H9 (cell line): Measurements from ENCODE around the gene CYP2F1. TPM values are rescaled to one million over a fixed set of nuclear protein-coding genes. Genes with fewer than 3 reads are reported as not detected.
A peak's percentile ranks its signal among the peaks of the same experiment; 100 is the strongest.

ENCODE experiments used
- DNase-seq: peaks from one replicate; pipeline ENCODE4 v3.0.0-alpha.2; 2017
- H2AFZ ChIP-seq: one replicate; pipeline ENCODE4 v1.6.1; 2013; ENCODE audit warnings: mild to moderate bottlenecking, low read length, control low read depth, moderate library complexity
- H2AK5ac ChIP-seq: 2 replicates; pipeline ENCODE4 v1.6.1; 2013; ENCODE audit warnings: low read length, control low read depth, mixed read lengths; ENCODE audit not compliant: insufficient read length
- H2BK120ac ChIP-seq: one replicate; pipeline ENCODE4 v1.6.1; 2013; ENCODE audit warnings: low read depth, mild to moderate bottlenecking, low read length, control low read depth, inconsistent platforms; ENCODE audit not compliant: poor library complexity, severe bottlenecking
- H2BK12ac ChIP-seq: 2 replicates; pipeline ENCODE4 v1.6.1; 2013; ENCODE audit warnings: low read length, control low read depth, mixed read lengths, low read depth; ENCODE audit not compliant: insufficient read length
- H2BK15ac ChIP-seq: 2 replicates; pipeline ENCODE4 v1.6.1; 2013; ENCODE audit warnings: low read depth, low read length, control low read depth
- H2BK20ac ChIP-seq: one replicate; pipeline ENCODE4 v1.6.1; 2013; ENCODE audit warnings: low read depth, mild to moderate bottlenecking, low read length, control low read depth, inconsistent platforms; ENCODE audit not compliant: poor library complexity, severe bottlenecking
- H2BK5ac ChIP-seq: 2 replicates; pipeline ENCODE4 v1.6.1; 2013; ENCODE audit warnings: low read length, control low read depth, mixed read lengths; ENCODE audit not compliant: insufficient read length
- H3K14ac ChIP-seq: 2 replicates; pipeline ENCODE4 v1.6.1; 2013; ENCODE audit warnings: low read length, control low read depth; ENCODE audit not compliant: insufficient read depth
- H3K18ac ChIP-seq: 2 replicates; pipeline ENCODE4 v1.6.1; 2013; ENCODE audit warnings: low read depth, mild to moderate bottlenecking, mixed read lengths, low read length, control low read depth; ENCODE audit not compliant: insufficient read length
- H3K23ac ChIP-seq: 2 replicates; pipeline ENCODE4 v1.6.1; 2013; ENCODE audit warnings: low read length, control low read depth, mixed read lengths, low read depth; ENCODE audit not compliant: insufficient read length
- H3K23me2 ChIP-seq: 2 replicates; pipeline ENCODE4 v1.6.1; 2013; ENCODE audit warnings: low read depth, mild to moderate bottlenecking, mixed read lengths, low read length, control low read depth; ENCODE audit not compliant: insufficient read length, poor library complexity, severe bottlenecking
- H3K27ac ChIP-seq: 2 replicates; pipeline ENCODE4 v1.5.1; 2013; ENCODE audit warnings: low read length, control low read depth, mixed read lengths, low read depth; ENCODE audit not compliant: insufficient read length
- H3K27me3 ChIP-seq: 2 replicates; pipeline ENCODE4 v1.6.1; 2013; ENCODE audit warnings: low read length, control low read depth, inconsistent platforms; ENCODE audit not compliant: insufficient read depth
- H3K4ac ChIP-seq: 2 replicates; pipeline ENCODE4 v1.6.1; 2013; ENCODE audit warnings: low read depth, mild to moderate bottlenecking, control low read depth, inconsistent platforms, low read length, moderate library complexity
- H3K4me1 ChIP-seq: 2 replicates; pipeline ENCODE4 v1.6.1; 2013; ENCODE audit warnings: low read length, control low read depth, inconsistent platforms; ENCODE audit not compliant: insufficient read depth
- H3K4me2 ChIP-seq: 2 replicates; pipeline ENCODE4 v1.6.1; 2013; ENCODE audit warnings: low read length, control low read depth, mixed read lengths; ENCODE audit not compliant: insufficient read length, insufficient read depth
- H3K56ac ChIP-seq: 2 replicates; pipeline ENCODE4 v1.6.1; 2013; ENCODE audit warnings: low read depth, mild to moderate bottlenecking, mixed read lengths, low read length, control low read depth; ENCODE audit not compliant: insufficient read length
- H3K79me1 ChIP-seq: 2 replicates; pipeline ENCODE4 v1.6.1; 2013; ENCODE audit warnings: low read depth, mild to moderate bottlenecking, moderate library complexity, low read length, control low read depth, inconsistent platforms; ENCODE audit not compliant: insufficient read depth, poor library complexity, severe bottlenecking
- H3K79me2 ChIP-seq: 2 replicates; pipeline ENCODE4 v1.6.1; 2013; ENCODE audit warnings: low read length, control low read depth, inconsistent platforms; ENCODE audit not compliant: insufficient read depth
- H3K9ac ChIP-seq: 2 replicates; pipeline ENCODE4 v1.6.1; 2013; ENCODE audit warnings: low read length, control low read depth, mixed read lengths; ENCODE audit not compliant: insufficient read length; ENCODE audit errors: extremely low read depth
- H3K9me3 ChIP-seq: one replicate; pipeline ENCODE4 v1.6.1; 2013; ENCODE audit warnings: low read depth, low read length, inconsistent platforms; ENCODE audit not compliant: control insufficient read depth
- H3T11ph ChIP-seq: one replicate; pipeline ENCODE4 v1.6.1; 2013; ENCODE audit warnings: mild to moderate bottlenecking, low read length, control low read depth, inconsistent platforms
- H4K20me1 ChIP-seq: one replicate; pipeline ENCODE4 v1.6.1; 2013; ENCODE audit not compliant: control insufficient read depth, insufficient read length, insufficient read depth
- H4K5ac ChIP-seq: 2 replicates; pipeline ENCODE4 v1.6.1; 2013; ENCODE audit warnings: low read depth, mild to moderate bottlenecking, mixed read lengths, low read length, control low read depth; ENCODE audit not compliant: insufficient read length
- H4K8ac ChIP-seq: replicated peaks from 2 replicates; pipeline ENCODE4 v1.6.1; 2013; ENCODE audit warnings: low read length, control low read depth, mixed read lengths, low read depth; ENCODE audit not compliant: insufficient read length
- H4K91ac ChIP-seq: 2 replicates; pipeline ENCODE4 v1.6.1; 2013; ENCODE audit warnings: low read depth, mild to moderate bottlenecking, moderate library complexity, mixed read lengths, low read length, control low read depth; ENCODE audit not compliant: insufficient read length
- H3K27ac Mint-ChIP-seq, 3 experiments: 2 replicates in 2 of 3; 3 replicates in 1 of 3; pipeline ENCODE4 v1.8.0; 2020 to 2021; ENCODE audit warnings: mixed read lengths in 3 of 3, mild to moderate bottlenecking in 1 of 3, moderate library complexity in 1 of 3
- H3K27me3 Mint-ChIP-seq: 2 replicates; pipeline ENCODE4 v1.8.0; 2021; ENCODE audit warnings: low read depth, mild to moderate bottlenecking, moderate library complexity, mixed read lengths
- H3K36me3 Mint-ChIP-seq, 3 experiments: 2 replicates in 2 of 3; 3 replicates in 1 of 3; pipeline ENCODE4 v1.8.0; 2020 to 2021; ENCODE audit warnings: low read depth in 3 of 3, mixed read lengths in 3 of 3; ENCODE audit not compliant: insufficient read depth in 1 of 3
- H3K4me1 Mint-ChIP-seq, 2 experiments: 2 replicates each; pipeline ENCODE4 v1.8.0; 2020; ENCODE audit warnings: mixed read lengths in 2 of 2
- H3K4me3 Mint-ChIP-seq, 2 experiments: 2 replicates in 1 of 2; 3 replicates in 1 of 2; pipeline ENCODE4 v1.8.0; 2020 to 2021; ENCODE audit warnings: mild to moderate bottlenecking in 2 of 2, mixed read lengths in 2 of 2, moderate library complexity in 1 of 2
- H3K9me3 Mint-ChIP-seq, 2 experiments: 2 replicates in 1 of 2; 3 replicates in 1 of 2; pipeline ENCODE4 v1.8.0; 2020; ENCODE audit warnings: mild to moderate bottlenecking in 2 of 2, mixed read lengths in 2 of 2, moderate library complexity in 1 of 2
- WGBS: extraction: QIAGEN DNeasy Blood & Tissue Kit; methylation state at CpG from one replicate; pipeline ENCODE4 v1.1.7; 2013; ENCODE audit warnings: missing lambda C conversion rate, low lambda C conversion rate, mixed read lengths; ENCODE audit not compliant: insufficient read length; ENCODE audit errors: extremely low coverage; 5-methylcytosine and 5-hydroxymethylcytosine counted together
- total RNA-seq: library from RNA; stranded (reverse); gene quantifications from 2 replicates; pipeline ENCODE4 v1.2.1, GENCODE V29; 2021
- TF ChIP-seq, protein P1 (sequence below): fragments of 200-600 bp; sonication (generic); conservative IDR thresholded peaks from 3 replicates; pipeline ENCODE4 v1.8.0; 2021; ENCODE audit warnings: antibody characterized with exemption, mild to moderate bottlenecking

Gene CYP2F1
- total RNA-seq, 1 experiment from 2014 or later = 0.63 TPM

DNA sequence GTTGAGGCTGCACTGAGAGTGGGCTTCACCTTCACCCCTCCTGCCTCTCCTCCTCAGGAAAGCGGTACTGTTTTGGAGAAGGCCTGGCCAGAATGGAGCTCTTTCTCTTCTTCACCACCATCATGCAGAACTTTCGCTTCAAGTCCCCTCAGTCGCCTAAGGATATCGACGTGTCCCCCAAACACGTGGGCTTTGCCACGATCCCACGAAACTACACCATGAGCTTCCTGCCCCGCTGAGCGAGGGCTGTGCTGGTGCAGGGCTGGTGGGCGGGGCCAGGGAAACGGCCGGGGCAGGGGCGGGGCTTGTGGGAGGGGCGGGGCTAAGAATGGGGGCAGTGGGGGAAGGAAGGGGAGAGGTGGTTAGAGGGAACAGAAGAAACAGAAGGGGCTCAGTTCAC is 18.5 kb upstream of the CYP2F1 start:
- Mint-ChIP-seq H3K4me1 (peaks cover 16 to 22% of the 10 kb centered on the region in 2 experiments), H3K36me3 (peaks cover 0 to 14% (median 2%) of the 10 kb centered on the region in 3 experiments; a peak in 3 of 7 replicates), H3K27ac (no peak overlapping the region), H3K9me3 (peaks cover 28 to 30% of the 10 kb centered on the region in 2 experiments), H3K4me3 (no peak overlapping the region; a peak in 1 of 5 replicates), H3K27me3 (peaks cover 42% of the 10 kb centered on the region)
- H3K27ac ChIP-seq = no peak overlapping the region
- H2BK20ac ChIP-seq = no peak overlapping the region
- H2BK15ac ChIP-seq = no peak overlapping the region
- no peaks in the 10 kb centered on the region for H3K79me1 ChIP-seq
- no peak overlapping the region for H3T11ph ChIP-seq
- TF ChIP-seq, protein P1, sequence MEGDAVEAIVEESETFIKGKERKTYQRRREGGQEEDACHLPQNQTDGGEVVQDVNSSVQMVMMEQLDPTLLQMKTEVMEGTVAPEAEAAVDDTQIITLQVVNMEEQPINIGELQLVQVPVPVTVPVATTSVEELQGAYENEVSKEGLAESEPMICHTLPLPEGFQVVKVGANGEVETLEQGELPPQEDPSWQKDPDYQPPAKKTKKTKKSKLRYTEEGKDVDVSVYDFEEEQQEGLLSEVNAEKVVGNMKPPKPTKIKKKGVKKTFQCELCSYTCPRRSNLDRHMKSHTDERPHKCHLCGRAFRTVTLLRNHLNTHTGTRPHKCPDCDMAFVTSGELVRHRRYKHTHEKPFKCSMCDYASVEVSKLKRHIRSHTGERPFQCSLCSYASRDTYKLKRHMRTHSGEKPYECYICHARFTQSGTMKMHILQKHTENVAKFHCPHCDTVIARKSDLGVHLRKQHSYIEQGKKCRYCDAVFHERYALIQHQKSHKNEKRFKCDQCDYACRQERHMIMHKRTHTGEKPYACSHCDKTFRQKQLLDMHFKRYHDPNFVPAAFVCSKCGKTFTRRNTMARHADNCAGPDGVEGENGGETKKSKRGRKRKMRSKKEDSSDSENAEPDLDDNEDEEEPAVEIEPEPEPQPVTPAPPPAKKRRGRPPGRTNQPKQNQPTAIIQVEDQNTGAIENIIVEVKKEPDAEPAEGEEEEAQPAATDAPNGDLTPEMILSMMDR = no peak
- H3K79me2 ChIP-seq = no peaks in the 10 kb centered on the region
- peak overlapping the region; percentile 12 for H3K18ac ChIP-seq
- no CpG with 5 or more reads among the region's 15 CpGs for WGBS
- H3K23me2 ChIP-seq = no peaks in the 10 kb centered on the region
- no peak overlapping the region for H4K91ac ChIP-seq
- H4K8ac ChIP-seq = no peak overlapping the region
- no peak overlapping the region for H2AK5ac ChIP-seq
- H3K4ac ChIP-seq = no peak overlapping the region
- H2BK12ac ChIP-seq = no peak overlapping the region
- no peak overlapping the region for H2AFZ ChIP-seq
- H4K20me1 ChIP-seq = no peaks in the 10 kb centered on the region
- no peak overlapping the region for H2BK120ac ChIP-seq
- H3K14ac ChIP-seq = no peak overlapping the region
- H3K9me3 ChIP-seq = no peaks in the 10 kb centered on the region
- H3K23ac ChIP-seq = no peak overlapping the region
- no peak overlapping the region for H3K4me2 ChIP-seq
- H4K5ac ChIP-seq = no peak overlapping the region
- no peak overlapping the region for H3K9ac ChIP-seq
- no peak overlapping the region for H2BK5ac ChIP-seq
- H3K4me1 ChIP-seq = no peaks in the 10 kb centered on the region
- DNase-seq = no peak
- no peaks in the 10 kb centered on the region; the same call in 1 of the 2 replicates for H3K27me3 ChIP-seq
- no peak overlapping the region for H3K56ac ChIP-seq
